Activated T-helper 17 cell treated with anti-CD3 and anti-CD28 coated beads, Interleukin-2, amount 50 U/mL, for 72 hours (primary cell): Measurements from ENCODE around the gene UGDH. TPM values are rescaled to one million over a fixed set of nuclear protein-coding genes. Genes with fewer than 3 reads are reported as not detected.
A peak's percentile ranks its signal among the peaks of the same experiment; 100 is the strongest.

Source experiments
- ATAC-seq: fragments of 150-1000 bp; cut with Tn5 transposase; replicated peaks from 2 replicates; pipeline ENCODE4 v1.10.0; 2021; ENCODE audit warnings: mild to moderate bottlenecking, moderate library complexity
- H3K27ac Mint-ChIP-seq: one replicate; pipeline ENCODE4 v1.8.0; 2022; ENCODE audit warnings: mixed read lengths
- H3K27me3 Mint-ChIP-seq: one replicate; pipeline ENCODE4 v1.8.0; 2022; ENCODE audit warnings: mixed read lengths
- H3K36me3 Mint-ChIP-seq: one replicate; pipeline ENCODE4 v1.8.0; 2022; ENCODE audit warnings: low read depth, mild to moderate bottlenecking, mixed read lengths
- H3K4me1 Mint-ChIP-seq: one replicate; pipeline ENCODE4 v1.8.0; 2022; ENCODE audit warnings: mixed read lengths
- H3K4me3 Mint-ChIP-seq: one replicate; pipeline ENCODE4 v1.8.0; 2022; ENCODE audit warnings: mild to moderate bottlenecking, mixed read lengths
- H3K9me3 Mint-ChIP-seq: one replicate; pipeline ENCODE4 v1.8.0; 2022; ENCODE audit warnings: mixed read lengths
- total RNA-seq, 2 donors: library from RNA; stranded (reverse); gene quantifications; one replicate each; pipeline ENCODE4 v1.2.3, GENCODE V29; 2022

Gene UGDH
- total RNA-seq, 2 donors from 2014 or later: 31.1 to 31.3 TPM

DNA sequence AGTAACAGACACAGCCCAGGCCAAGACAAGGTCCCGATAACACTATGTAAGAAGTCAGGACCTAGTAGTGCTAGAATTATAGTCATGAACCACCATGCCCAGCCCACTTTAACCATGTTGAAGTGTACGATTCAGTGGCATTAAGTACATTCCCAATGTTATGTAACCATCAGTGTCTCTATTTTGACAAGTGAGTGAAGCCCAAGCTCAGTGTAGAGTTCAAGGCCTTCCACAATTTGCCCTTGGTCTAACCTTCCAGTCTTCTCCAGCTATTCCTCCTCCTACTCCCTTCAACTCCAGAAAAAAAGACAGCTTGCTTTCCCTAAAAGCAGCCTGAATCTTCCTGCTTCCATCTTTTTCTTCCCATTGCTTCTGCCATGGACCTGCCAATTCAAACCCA, 36.9 kb downstream of the UGDH start:
- no peaks in the 10 kb centered on the region for H3K36me3 Mint-ChIP-seq

GRCh38 chr4:39486221-39486804, 40.9 kb downstream of the UGDH start:
- Mint-ChIP-seq H3K27ac (no peak overlapping the region), H3K4me1 (no peaks in the 10 kb centered on the region), H3K9me3 (no peaks in the 10 kb centered on the region), H3K27me3 (no peaks in the 10 kb centered on the region), H3K4me3 (no peak overlapping the region), H3K36me3 (no peaks in the 10 kb centered on the region)
- ATAC-seq: no peak

More for the DNA sequence above, 36.9 kb downstream of the UGDH start:
- no peaks in the 10 kb centered on the region for H3K27me3 Mint-ChIP-seq
- H3K9me3 Mint-ChIP-seq: no peaks in the 10 kb centered on the region
- no peak overlapping the region for H3K27ac Mint-ChIP-seq
- H3K4me1 Mint-ChIP-seq: no peaks in the 10 kb centered on the region
- no peak for ATAC-seq
- no peak overlapping the region for H3K4me3 Mint-ChIP-seq

DNA sequence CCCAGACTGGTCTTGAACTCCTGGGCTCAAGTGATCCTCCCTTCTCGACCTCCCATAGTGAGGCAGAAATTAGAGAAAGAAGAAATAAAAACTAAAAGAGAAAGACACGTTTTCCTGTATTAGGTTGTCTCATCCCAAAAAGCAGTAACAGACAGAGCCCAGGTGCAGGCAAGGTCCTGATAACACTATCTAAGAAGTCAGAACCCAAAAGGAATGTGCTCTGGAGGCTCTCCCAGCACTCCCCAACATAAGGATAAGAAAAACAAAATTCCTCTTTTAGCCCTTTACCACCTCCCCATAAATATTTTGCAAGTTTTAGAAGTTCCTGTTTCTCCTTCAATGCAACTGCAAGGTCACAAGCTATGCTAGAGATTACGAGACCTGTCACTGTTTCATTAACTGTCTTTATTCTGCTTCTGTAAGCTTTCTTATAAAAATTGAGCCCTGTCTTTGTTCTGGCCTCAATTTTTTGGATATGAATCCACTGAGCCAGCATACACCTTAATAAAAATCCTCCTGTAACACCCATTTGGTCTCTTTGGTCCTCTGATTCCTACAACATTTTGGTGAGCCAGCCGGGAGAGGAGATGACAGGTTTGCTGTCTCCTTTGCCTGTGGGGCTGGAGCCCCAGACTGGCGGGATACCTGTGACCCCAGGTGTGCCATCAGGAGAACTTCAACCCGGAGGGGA, 42.5 kb downstream of the UGDH start:
- H3K27ac Mint-ChIP-seq: no peak overlapping the region
- H3K36me3 Mint-ChIP-seq: no peaks in the 10 kb centered on the region
- H3K9me3 Mint-ChIP-seq: no peaks in the 10 kb centered on the region
- H3K4me1 Mint-ChIP-seq: no peaks in the 10 kb centered on the region
- no peaks in the 10 kb centered on the region for H3K27me3 Mint-ChIP-seq
- ATAC-seq: no peak
- no peak overlapping the region for H3K4me3 Mint-ChIP-seq

DNA sequence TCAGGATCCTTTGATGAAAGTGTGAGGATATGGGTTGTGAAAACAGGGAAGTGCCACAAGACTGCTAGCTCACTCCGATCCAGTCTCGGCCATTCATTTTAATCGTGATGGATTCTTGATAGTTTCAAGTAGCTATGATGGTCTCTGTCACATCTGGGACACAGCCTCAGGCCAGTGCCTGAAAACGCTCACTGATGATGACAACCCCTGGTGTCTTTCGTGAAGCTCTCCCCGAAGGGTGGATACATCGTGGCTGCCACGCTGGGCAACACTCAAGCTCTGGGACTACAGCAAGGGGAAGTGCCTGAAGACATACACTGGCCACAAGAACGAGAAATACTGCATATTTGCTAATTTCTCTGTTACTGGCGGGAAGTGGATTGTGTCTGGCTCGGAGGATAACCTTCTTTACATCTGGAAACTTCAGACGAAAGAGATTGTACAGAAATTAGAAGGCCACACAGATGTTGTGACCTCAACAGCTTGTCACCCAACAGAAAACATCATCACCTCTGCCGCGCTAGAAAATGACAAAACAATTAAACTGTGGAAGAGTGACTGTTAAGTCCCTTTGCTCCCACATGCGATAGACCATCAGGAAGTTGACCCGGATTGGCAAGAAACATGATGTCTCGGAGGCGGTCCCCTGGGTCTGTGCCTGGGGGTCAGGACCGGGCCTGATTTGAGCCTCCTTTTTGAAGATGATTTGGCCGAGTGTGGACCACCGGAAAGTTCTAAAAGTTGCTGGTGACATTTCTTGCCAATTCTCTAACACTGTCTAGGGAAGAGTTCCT, 46.1 kb downstream of the UGDH start:
- ATAC-seq: no peak
- Mint-ChIP-seq H3K27me3 (no peaks in the 10 kb centered on the region), H3K9me3 (no peaks in the 10 kb centered on the region), H3K4me1 (no peaks in the 10 kb centered on the region), H3K27ac (no peak overlapping the region), H3K4me3 (no peak overlapping the region), H3K36me3 (peaks cover 17% of the 10 kb centered on the region)

DNA sequence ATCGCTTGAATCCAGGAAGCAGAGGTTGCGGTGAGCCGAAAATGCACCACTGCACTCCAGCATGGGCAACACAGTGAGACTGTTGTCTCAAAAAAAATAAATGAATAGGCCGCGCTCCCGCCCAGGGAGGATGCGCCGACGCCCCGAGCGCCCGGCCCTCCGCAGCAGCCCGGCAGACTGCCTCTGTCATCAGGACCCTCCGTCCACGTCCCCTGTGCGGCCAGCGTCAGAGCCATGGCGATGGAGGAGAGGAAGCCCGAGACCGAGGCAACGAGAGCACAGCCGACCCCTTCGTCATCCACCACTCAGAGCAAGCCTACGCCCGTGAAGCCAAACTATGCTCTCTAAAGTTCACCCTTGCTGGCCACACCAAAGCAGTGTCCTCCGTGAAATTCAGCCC, 47.0 kb downstream of the UGDH start:
- no peak overlapping the region for H3K4me3 Mint-ChIP-seq
- H3K9me3 Mint-ChIP-seq: no peaks in the 10 kb centered on the region
- H3K27me3 Mint-ChIP-seq: no peaks in the 10 kb centered on the region
- H3K27ac Mint-ChIP-seq: no peak overlapping the region
- peaks cover 20% of the 10 kb centered on the region for H3K36me3 Mint-ChIP-seq
- ATAC-seq: no peak
- H3K4me1 Mint-ChIP-seq: no peaks in the 10 kb centered on the region

DNA sequence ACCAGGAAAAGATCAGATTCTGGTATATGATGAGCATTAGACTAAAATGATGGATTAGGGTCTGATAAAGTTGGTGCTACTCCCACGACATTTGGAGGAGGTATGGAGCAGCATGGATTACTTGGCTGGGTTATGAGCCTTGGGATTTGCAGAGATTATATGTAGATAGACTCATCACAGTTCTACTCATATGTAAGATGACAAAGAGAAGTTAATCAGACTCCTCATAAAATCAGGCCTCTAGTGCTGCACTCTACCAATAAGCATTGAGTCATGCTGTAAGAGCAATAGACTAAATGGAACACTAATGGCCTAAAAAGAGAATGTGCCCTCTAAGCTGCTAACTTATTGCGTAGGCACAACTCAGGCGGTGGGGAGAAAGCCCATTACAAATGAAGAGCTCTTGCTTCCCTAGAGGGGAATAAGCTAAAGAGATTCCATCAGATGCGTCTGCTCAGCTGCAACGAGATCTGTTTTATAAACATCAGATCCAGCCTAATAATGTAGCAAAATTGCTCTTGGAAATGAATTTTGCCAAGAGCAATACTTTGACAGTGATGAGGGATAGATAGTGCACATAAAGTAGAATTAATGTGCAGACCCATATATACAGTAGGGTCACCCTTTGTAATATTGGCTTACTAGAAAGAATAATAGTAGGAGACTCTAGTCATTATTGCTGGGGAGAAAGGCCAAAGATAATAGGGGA, 50.9 kb downstream of the UGDH start:
- Mint-ChIP-seq H3K9me3 (no peaks in the 10 kb centered on the region), H3K4me1 (no peaks in the 10 kb centered on the region), H3K27me3 (no peaks in the 10 kb centered on the region), H3K36me3 (peaks cover 45% of the 10 kb centered on the region), H3K27ac (no peak overlapping the region), H3K4me3 (no peak overlapping the region)
- ATAC-seq: no peak

- ATAC-seq: no peak
- Mint-ChIP-seq H3K4me1 (no peaks in the 10 kb centered on the region), H3K36me3 (peaks cover 70% of the 10 kb centered on the region), H3K9me3 (no peaks in the 10 kb centered on the region), H3K4me3 (no peak overlapping the region), H3K27ac (no peak overlapping the region), H3K27me3 (no peaks in the 10 kb centered on the region)
Measured at GRCh38 chr4:39472396-39472795, 54.8 kb downstream of the UGDH start.

- Mint-ChIP-seq H3K27me3 (no peaks in the 10 kb centered on the region), H3K27ac (no peak overlapping the region), H3K36me3 (peaks cover 71% of the 10 kb centered on the region), H3K9me3 (no peaks in the 10 kb centered on the region), H3K4me3 (no peak overlapping the region), H3K4me1 (no peaks in the 10 kb centered on the region)
- no peak for ATAC-seq
Measured at GRCh38 chr4:39470402-39470801, 56.8 kb downstream of the UGDH start.

GRCh38 chr4:39469429-39470077, 57.7 kb downstream of the UGDH start:
- ATAC-seq: peak; percentile 57
- H3K27me3 Mint-ChIP-seq: no peaks in the 10 kb centered on the region
- H3K27ac Mint-ChIP-seq: no peak overlapping the region
- no peak overlapping the region for H3K4me3 Mint-ChIP-seq
- H3K9me3 Mint-ChIP-seq: no peaks in the 10 kb centered on the region
- H3K4me1 Mint-ChIP-seq: no peaks in the 10 kb centered on the region
- H3K36me3 Mint-ChIP-seq: peaks cover 80% of the 10 kb centered on the region

- Mint-ChIP-seq H3K27me3 (no peaks in the 10 kb centered on the region), H3K27ac (no peak overlapping the region), H3K4me1 (no peaks in the 10 kb centered on the region), H3K4me3 (no peak overlapping the region), H3K36me3 (peaks cover 82% of the 10 kb centered on the region), H3K9me3 (no peaks in the 10 kb centered on the region)
- ATAC-seq: no peak
Measured at GRCh38 chr4:39467464-39467863, 59.8 kb downstream of the UGDH start.

GRCh38 chr4:39466747-39467146, 60.5 kb downstream of the UGDH start:
- Mint-ChIP-seq H3K36me3 (peaks cover 75% of the 10 kb centered on the region), H3K9me3 (no peaks in the 10 kb centered on the region)

GRCh38 chr4:39464886-39465501, 62.2 kb downstream of the UGDH start:
- peak; percentile 70 for ATAC-seq
- H3K36me3 Mint-ChIP-seq: peaks cover 70% of the 10 kb centered on the region
- H3K4me3 Mint-ChIP-seq: no peak overlapping the region
- no peak overlapping the region for H3K27ac Mint-ChIP-seq
- no peaks in the 10 kb centered on the region for H3K4me1 Mint-ChIP-seq
- H3K27me3 Mint-ChIP-seq: no peaks in the 10 kb centered on the region
- no peaks in the 10 kb centered on the region for H3K9me3 Mint-ChIP-seq

More at GRCh38 chr4:39466747-39467146, 60.5 kb downstream of the UGDH start:
- no peaks in the 10 kb centered on the region for H3K4me1 Mint-ChIP-seq
- H3K27me3 Mint-ChIP-seq: no peaks in the 10 kb centered on the region
- ATAC-seq: no peak
- H3K4me3 Mint-ChIP-seq: no peak overlapping the region
- H3K27ac Mint-ChIP-seq: no peak overlapping the region

- Mint-ChIP-seq H3K4me1 (peaks cover 9% of the 10 kb centered on the region), H3K4me3 (peak within 1 kb of the TSS; percentile 98), H3K27ac (peak within 1 kb of the TSS; percentile 100), H3K27me3 (no peaks in the 10 kb centered on the region), H3K36me3 (peaks cover 82% of the 10 kb centered on the region), H3K9me3 (no peaks in the 10 kb centered on the region)
- peak; percentile 92 for ATAC-seq
Measured at GRCh38 chr4:39458505-39459300, 68.5 kb downstream of the UGDH start, which contains the start of the genes LIAS and RPL9. Gene LIAS (plus strand): TSS chr4:39459056. CDS start chr4:39459118, 62 bp downstream. Gene RPL9 (minus strand): TSS chr4:39458922. CDS start chr4:39458439, 483 bp downstream.
